Urinary bladder (tissue), 4 donors: Measurements from ENCODE around the gene XRCC1. TPM values are rescaled to one million over a fixed set of nuclear protein-coding genes. Genes with fewer than 3 reads are reported as not detected.
"Not testable (repeated sequence)": the region's sequence is repeated elsewhere in the genome, so short reads cannot be mapped to it uniquely, and the experiment has no call there.

Experiments used
- DNase-seq: peaks from one replicate; pipeline ENCODE4 v3.0.0-alpha.2; 2015; ENCODE audit errors: extremely low spot score
- H3K27ac ChIP-seq: one replicate; pipeline ENCODE4 v1.5.1; 2013; ENCODE audit warnings: low read depth, mild to moderate bottlenecking, moderate library complexity
- H3K36me3 ChIP-seq: one replicate; pipeline ENCODE4 v1.6.1; 2013; ENCODE audit warnings: mild to moderate bottlenecking, moderate library complexity; ENCODE audit not compliant: insufficient read depth
- H3K4me1 ChIP-seq: one replicate; pipeline ENCODE4 v1.6.1; 2013; ENCODE audit warnings: mild to moderate bottlenecking, moderate library complexity; ENCODE audit not compliant: insufficient read depth
- H3K4me3 ChIP-seq: one replicate; pipeline ENCODE4 v1.5.1; 2013; ENCODE audit warnings: low read depth, low read length
- WGBS: extraction: QIAGEN DNeasy Blood & Tissue Kit; methylation state at CpG from one replicate; pipeline ENCODE4 v1.1.7; 2013; 5-methylcytosine and 5-hydroxymethylcytosine counted together
- polyA plus RNA-seq: library from polyadenylated mRNA; stranded (reverse); fragments of 200-250 nt; gene quantifications from one replicate; pipeline ENCODE4 v1.2.3, GENCODE V29; 2013
- total RNA-seq: library from RNA; depleted of rRNA; stranded (reverse); fragments of >200 nt; gene quantifications from one replicate; pipeline ENCODE4 v1.2.3, GENCODE V29; 2014
- donor health status: healthy with polysubstance abuse.
- donor health status: healthy.

XRCC1 gene
- total and polyA plus RNA-seq, 2 donors, result 8.7 to 25.4 TPM

- WGBS, result 54% methylated on average over 3 of the region's 3 CpGs
- DNase-seq, result no peak
- no peak overlapping the region for H3K27ac ChIP-seq
- H3K36me3 ChIP-seq, result peaks cover 2% of the 10 kb centered on the region
- no peak overlapping the region for H3K4me3 ChIP-seq
- H3K4me1 ChIP-seq, result no peaks in the 10 kb centered on the region
Observed at GRCh38 chr19:43610493-43610892, 35.2 kb upstream of the XRCC1 start.

GRCh38 chr19:43609872-43610271, 34.5 kb upstream of the XRCC1 start:
- 84% methylated on average over 7 of the region's 7 CpGs for WGBS
- Histone ChIP-seq H3K4me3 (no peak overlapping the region), H3K36me3 (peaks cover 2% of the 10 kb centered on the region), H3K4me1 (no peaks in the 10 kb centered on the region), H3K27ac (no peak overlapping the region)
- no peak for DNase-seq

GRCh38 chr19:43607238-43608205, 32.2 kb upstream of the XRCC1 start:
- no peak overlapping the region for H3K27ac ChIP-seq
- no peak for DNase-seq
- 82% methylated on average over 28 of the region's 28 CpGs for WGBS

GRCh38 chr19:43606569-43607229, 31.4 kb upstream of the XRCC1 start:
- DNase-seq, result no peak
- no peaks in the 10 kb centered on the region for H3K4me1 ChIP-seq
- WGBS, result 88% methylated on average over 7 of the region's 7 CpGs
- H3K36me3 ChIP-seq, result peaks cover 2% of the 10 kb centered on the region
- H3K4me3 ChIP-seq, result no peak overlapping the region
- no peak overlapping the region for H3K27ac ChIP-seq

More at GRCh38 chr19:43607238-43608205, 32.2 kb upstream of the XRCC1 start:
- H3K4me3 ChIP-seq, result no peak overlapping the region
- H3K4me1 ChIP-seq, result no peaks in the 10 kb centered on the region
- peaks cover 2% of the 10 kb centered on the region for H3K36me3 ChIP-seq

- no peak overlapping the region for H3K4me3 ChIP-seq
- DNase-seq, result no peak
- H3K36me3 ChIP-seq, result peaks cover 2% of the 10 kb centered on the region
- no peak overlapping the region for H3K27ac ChIP-seq
- 70% methylated on average over 7 of the region's 7 CpGs for WGBS
- H3K4me1 ChIP-seq, result no peaks in the 10 kb centered on the region
Observed at GRCh38 chr19:43605875-43606568, 30.7 kb upstream of the XRCC1 start.

- H3K36me3 ChIP-seq, H3K4me1 ChIP-seq, H3K4me3 ChIP-seq, DNase-seq, H3K27ac ChIP-seq: not testable (repeated sequence)
- 79% methylated on average over 5 of the region's 5 CpGs for WGBS
Observed at GRCh38 chr19:43600326-43600725, 25.0 kb upstream of the XRCC1 start.

GRCh38 chr19:43599635-43600295, 24.4 kb upstream of the XRCC1 start:
- H3K4me3 ChIP-seq, result no peak overlapping the region
- no peaks in the 10 kb centered on the region for H3K36me3 ChIP-seq
- no peaks in the 10 kb centered on the region for H3K4me1 ChIP-seq
- 83% methylated on average over 4 of the region's 4 CpGs for WGBS
- no peak overlapping the region for H3K27ac ChIP-seq
- DNase-seq, result no peak

GRCh38 chr19:43598445-43599240, 23.3 kb upstream of the XRCC1 start:
- Histone ChIP-seq H3K27ac (no peak overlapping the region), H3K36me3 (no peaks in the 10 kb centered on the region), H3K4me3 (no peak overlapping the region), H3K4me1 (no peaks in the 10 kb centered on the region)
- DNase-seq, result no peak
- WGBS, result 93% methylated on average over 19 of the region's 19 CpGs

GRCh38 chr19:43597876-43598275, 22.5 kb upstream of the XRCC1 start:
- 46% methylated on average over 5 of the region's 5 CpGs for WGBS
- no peak overlapping the region for H3K27ac ChIP-seq
- peaks cover 3% of the 10 kb centered on the region for H3K36me3 ChIP-seq
- H3K4me3 ChIP-seq, result no peak overlapping the region
- DNase-seq, result no peak
- no peaks in the 10 kb centered on the region for H3K4me1 ChIP-seq

- no peak overlapping the region for H3K27ac ChIP-seq
- H3K4me1 ChIP-seq, result no peaks in the 10 kb centered on the region
- 16% methylated on average over 7 of the region's 7 CpGs for WGBS
- DNase-seq, result no peak
- peak overlapping the region; percentile 49 for H3K4me3 ChIP-seq
- peaks cover 5% of the 10 kb centered on the region for H3K36me3 ChIP-seq
Observed at GRCh38 chr19:43596842-43597461, 21.6 kb upstream of the XRCC1 start.

- Histone ChIP-seq H3K4me1 (no peaks in the 10 kb centered on the region), H3K36me3 (peaks cover 5% of the 10 kb centered on the region), H3K4me3 (peak within 1 kb of the TSS; percentile 53), H3K27ac (peak within 1 kb of the TSS; percentile 97)
- under 1% methylated on average over 60 of the region's 60 CpGs for WGBS
- peak; percentile 99 for DNase-seq
Observed at GRCh38 chr19:43595999-43596841, 20.9 kb upstream of the XRCC1 start, which contains the start of the genes IRGQ and ZNF576. TSS of gene IRGQ (minus strand) at chr19:43596134. CDS start at chr19:43595338, 796 bp downstream. TSS of gene ZNF576 (plus strand) at chr19:43596595. CDS start at chr19:43597109, 514 bp downstream.
